Skin of body (tissue), 2 donors: ENCODE measurements around the gene DNAJC22. TPM values are rescaled to one million over a fixed set of nuclear protein-coding genes. Genes with fewer than 3 reads are reported as not detected.
"Not testable (repeated sequence)": the region's sequence is repeated elsewhere in the genome, so short reads cannot be mapped to it uniquely, and the experiment has no call there.

ENCODE experiments used
- DNase-seq: peaks from one replicate; lab custom pipeline; 2025; lab: John Stamatoyannopoulos, UW
- total RNA-seq: library from RNA; depleted of rRNA; stranded (reverse); fragments of >200 nt; gene quantifications from one replicate; pipeline ENCODE4 v1.2.3, GENCODE V29; 2014

The DNAJC22 gene
- total RNA-seq, 1 donor from 2014 or later, result 0.39 TPM

- peak; percentile 21 for DNase-seq
Observed at GRCh38 chr12:49369411-49370145, 22.9 kb downstream of the DNAJC22 start.

GRCh38 chr12:49370539-49370938 lies 23.9 kb downstream of the DNAJC22 start:
- no peak for DNase-seq

- DNase-seq, result no peak
Observed at GRCh38 chr12:49375406-49375805, 28.7 kb downstream of the DNAJC22 start.

GRCh38 chr12:49377386-49377785 lies 30.7 kb downstream of the DNAJC22 start:
- DNase-seq, result no peak

DNA sequence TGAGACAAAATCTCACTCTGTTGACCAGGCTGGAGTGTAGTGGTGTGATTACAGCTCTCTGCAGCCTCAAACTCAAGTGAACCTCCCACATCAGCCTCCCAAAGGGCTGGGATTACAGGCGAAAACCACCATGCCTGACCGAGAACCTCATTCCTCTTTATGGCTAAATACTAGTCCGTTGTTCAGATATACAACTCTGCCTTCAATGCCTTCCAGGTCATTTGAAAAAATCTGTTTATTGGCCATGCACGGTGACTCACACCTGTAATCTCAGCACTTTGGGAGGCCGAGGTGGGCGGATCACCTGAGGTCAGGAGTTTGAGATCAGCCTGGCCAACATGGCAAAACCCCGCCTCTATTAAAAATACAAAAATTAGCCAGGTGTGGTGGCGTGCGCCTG lies 33.5 kb downstream of the DNAJC22 start:
- not testable (repeated sequence) for DNase-seq

- no peak for DNase-seq
Observed at GRCh38 chr12:49388682-49389386, 42.1 kb downstream of the DNAJC22 start.

GRCh38 chr12:49389387-49389703 lies 42.7 kb downstream of the DNAJC22 start:
- DNase-seq, result no peak

GRCh38 chr12:49397000-49397399 lies 50.3 kb downstream of the DNAJC22 start:
- no peak for DNase-seq

DNA sequence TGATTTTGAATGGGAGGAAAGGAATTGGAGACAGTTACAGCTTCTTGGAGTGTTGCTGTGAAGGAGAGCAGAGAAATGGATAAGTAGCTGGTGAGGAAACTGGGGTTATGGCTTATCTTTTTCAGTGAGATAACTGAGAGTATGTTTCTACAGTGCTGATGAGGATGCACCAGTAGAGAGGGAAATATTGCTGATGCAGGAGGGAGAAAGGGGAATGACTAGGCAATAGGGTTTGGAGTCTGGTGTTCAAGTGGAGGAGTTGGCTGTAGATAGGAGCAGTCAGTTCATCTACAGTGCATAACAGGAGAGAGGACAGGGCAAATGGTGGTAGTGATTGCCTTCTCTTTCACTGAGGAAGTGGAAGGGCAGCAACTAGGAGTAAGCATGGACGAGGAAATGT lies 53.6 kb downstream of the DNAJC22 start:
- no peak for DNase-seq

Other genes with a start within 250 kb of the DNAJC22 start
- 39.7 TPM for gene LMBR1L, start 236.0 kb upstream of the DNAJC22 start, total RNA-seq
- gene TUBA1B, start 215.5 kb upstream of the DNAJC22 start, total RNA-seq, result 503 TPM
- 312 TPM for gene TUBA1A, start 157.8 kb upstream of the DNAJC22 start, total RNA-seq
- gene TUBA1C, start 81.8 kb upstream of the DNAJC22 start, total RNA-seq, result 99.4 TPM
- gene PRPH, start 51.7 kb upstream of the DNAJC22 start, total RNA-seq, result 0.99 TPM
- 5.6 TPM for gene TROAP, start 23.6 kb upstream of the DNAJC22 start, total RNA-seq
- not detected for gene C1QL4, start 9.7 kb upstream of the DNAJC22 start, total RNA-seq
- 24.6 TPM for gene SPATS2, start 20.6 kb downstream of the DNAJC22 start, total RNA-seq
- gene KCNH3, start 192.1 kb downstream of the DNAJC22 start, total RNA-seq, result 0.49 TPM
- 21.6 TPM for gene MCRS1, start 221.3 kb downstream of the DNAJC22 start, total RNA-seq